Testis (tissue), 3 donors: ENCODE data around the gene UVRAG. TPM values are rescaled to one million over a fixed set of nuclear protein-coding genes. Genes with fewer than 3 reads are reported as not detected.

ENCODE experiments used
- DNase-seq: peaks from one replicate; pipeline ENCODE4 v3.0.0-alpha.2; 2019
- H3K27ac ChIP-seq, 2 donors: fragments of 200-600 bp; sonication (generic); one replicate each; pipeline ENCODE4 v1.5.1; 2019
- H3K27me3 ChIP-seq: fragments of 200-600 bp; sonication (generic); one replicate; pipeline ENCODE4 v1.5.1; 2019
- H3K36me3 ChIP-seq: fragments of 200-600 bp; sonication (generic); one replicate; pipeline ENCODE4 v1.5.1; 2017; ENCODE audit warnings: low read depth; ENCODE audit errors: missing control alignments
- H3K4me1 ChIP-seq: fragments of 200-600 bp; sonication (generic); one replicate; pipeline ENCODE4 v1.5.1; 2019
- H3K4me3 ChIP-seq, 2 donors: fragments of 200-600 bp; sonication (generic); one replicate each; pipeline ENCODE4 v1.5.1; 2017 to 2019
- H3K9me3 ChIP-seq: fragments of 200-600 bp; sonication (generic); one replicate; pipeline ENCODE4 v1.5.1; 2017
- POLR2A ChIP-seq: fragments of 450-650 bp; IDR thresholded peaks from one replicate; pipeline ENCODE4 v1.6.1; 2017; ENCODE audit warnings: antibody characterized with exemption, mild to moderate bottlenecking, moderate library complexity
- WGBS, 2 donors: methylation state at CpG; one replicate each; pipeline ENCODE4 v1.1.5; 2018; 5-methylcytosine and 5-hydroxymethylcytosine counted together
- intact Hi-C: fragments of 100-400 bp; cut with DNase I; formaldehyde crosslinking; loops from one replicate; pipeline ENCODE4 v1.15.1; 2023; ENCODE audit warnings: low total_unique reads
- polyA plus RNA-seq: library from polyadenylated mRNA; stranded (reverse); fragments of 350-450 nt; fragmentation: Illumina TruSeq; extraction: RNeasy Lipid Tissue Mini Kit (QIAGEN cat#74804); gene quantifications from one replicate; pipeline ENCODE4 v1.2.3, GENCODE V29; 2014; ENCODE audit warnings: low read depth, low replicate concordance; ENCODE audit not compliant: insufficient read depth
- total RNA-seq, 2 donors: library from RNA; depleted of rRNA; stranded (reverse); fragments of >200 nt; gene quantifications; one replicate each; pipeline ENCODE4 v1.2.3, GENCODE V29; 2016
- TF ChIP-seq, protein P1 (sequence below), 3 experiments: fragments of 450-650 bp in 2 of 3; fragments of 200-600 bp in 1 of 3; sonication (generic) in 1 of 3; IDR thresholded peaks; one replicate each; pipeline ENCODE4 v1.5.1; 2016 to 2019; ENCODE audit warnings: antibody characterized with exemption in 3 of 3, mild to moderate bottlenecking in 2 of 3, moderate library complexity in 1 of 3

The UVRAG gene
- total and polyA plus RNA-seq, 3 donors from 2014 or later = 10.8 to 22.4 (median 20.1) TPM

DNA sequence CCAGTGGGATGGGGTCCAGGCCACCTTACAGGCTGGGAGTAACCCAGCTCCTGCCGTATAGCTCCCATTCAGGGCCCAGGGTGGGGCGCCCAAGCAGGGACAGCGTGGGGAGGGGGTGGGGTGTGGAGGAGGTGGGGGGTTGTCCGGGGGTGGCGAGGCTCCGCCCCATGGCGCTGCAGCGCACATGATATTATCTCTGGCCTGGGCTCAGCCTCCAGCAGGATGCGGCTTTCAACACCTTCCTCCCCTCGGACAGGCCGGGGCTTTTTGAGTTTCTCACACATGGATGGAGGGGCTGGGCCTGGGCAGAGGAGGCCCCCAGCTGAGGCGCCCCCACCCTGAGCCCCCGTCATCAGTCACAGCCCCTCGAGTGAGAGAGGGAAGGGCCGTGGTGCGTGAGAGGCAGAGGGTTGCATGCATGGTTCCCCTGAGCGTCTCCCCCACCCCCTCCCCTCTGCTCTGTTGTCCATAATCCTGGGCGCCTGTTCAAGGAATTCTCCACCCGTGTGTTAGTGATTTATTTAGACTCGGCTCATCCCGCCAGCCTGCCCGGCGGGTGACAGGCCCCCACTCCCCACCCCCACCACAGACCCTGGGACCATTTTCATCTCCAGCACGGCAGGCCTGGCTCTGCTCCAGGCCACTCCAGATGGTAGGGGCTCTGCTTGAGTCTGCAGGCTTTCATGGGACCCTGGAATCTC, 346.4 kb downstream of the UVRAG start:
- H3K4me1 ChIP-seq = peaks cover 10% of the 10 kb centered on the region
- 17 to 39% methylated on average over 7 to 21 of the region's 24 CpGs for WGBS, 2 donors
- H3K36me3 ChIP-seq = no peaks in the 10 kb centered on the region
- H3K27me3 ChIP-seq = no peaks in the 10 kb centered on the region
- no peaks in the 10 kb centered on the region for H3K9me3 ChIP-seq
- TF ChIP-seq, protein P1, sequence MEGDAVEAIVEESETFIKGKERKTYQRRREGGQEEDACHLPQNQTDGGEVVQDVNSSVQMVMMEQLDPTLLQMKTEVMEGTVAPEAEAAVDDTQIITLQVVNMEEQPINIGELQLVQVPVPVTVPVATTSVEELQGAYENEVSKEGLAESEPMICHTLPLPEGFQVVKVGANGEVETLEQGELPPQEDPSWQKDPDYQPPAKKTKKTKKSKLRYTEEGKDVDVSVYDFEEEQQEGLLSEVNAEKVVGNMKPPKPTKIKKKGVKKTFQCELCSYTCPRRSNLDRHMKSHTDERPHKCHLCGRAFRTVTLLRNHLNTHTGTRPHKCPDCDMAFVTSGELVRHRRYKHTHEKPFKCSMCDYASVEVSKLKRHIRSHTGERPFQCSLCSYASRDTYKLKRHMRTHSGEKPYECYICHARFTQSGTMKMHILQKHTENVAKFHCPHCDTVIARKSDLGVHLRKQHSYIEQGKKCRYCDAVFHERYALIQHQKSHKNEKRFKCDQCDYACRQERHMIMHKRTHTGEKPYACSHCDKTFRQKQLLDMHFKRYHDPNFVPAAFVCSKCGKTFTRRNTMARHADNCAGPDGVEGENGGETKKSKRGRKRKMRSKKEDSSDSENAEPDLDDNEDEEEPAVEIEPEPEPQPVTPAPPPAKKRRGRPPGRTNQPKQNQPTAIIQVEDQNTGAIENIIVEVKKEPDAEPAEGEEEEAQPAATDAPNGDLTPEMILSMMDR (IDR thresholded peaks at IDR 0.05) = no peak
- TF ChIP-seq POLR2A = no peak
- no peak for DNase-seq
- H3K27ac ChIP-seq = no peak overlapping the region
- intact Hi-C loops = no loop called here
- no peak overlapping the region for H3K4me3 ChIP-seq

GRCh38 chr11:76162336-76163288, 347.6 kb downstream of the UVRAG start:
- Histone ChIP-seq H3K27ac (no peak overlapping the region), H3K9me3 (no peaks in the 10 kb centered on the region), H3K36me3 (no peaks in the 10 kb centered on the region), H3K4me1 (peaks cover 10% of the 10 kb centered on the region), H3K27me3 (no peaks in the 10 kb centered on the region), H3K4me3 (no peak overlapping the region)
- 90% methylated on average over 2 to 15 of the region's 15 CpGs for WGBS, 2 donors
- intact Hi-C loops = no loop called here
- TF ChIP-seq POLR2A = no peak
- TF ChIP-seq, protein P1 (IDR thresholded peaks at IDR 0.05) = no peak
- no peak for DNase-seq

GRCh38 chr11:76163289-76163880, 348.4 kb downstream of the UVRAG start:
- Histone ChIP-seq H3K4me3 (no peak overlapping the region), H3K27me3 (no peaks in the 10 kb centered on the region), H3K9me3 (no peaks in the 10 kb centered on the region), H3K4me1 (peaks cover 7% of the 10 kb centered on the region), H3K36me3 (no peaks in the 10 kb centered on the region), H3K27ac (no peak overlapping the region)
- WGBS, 2 donors = 84 to 90% methylated on average over 5 to 9 of the region's 11 CpGs
- intact Hi-C loops = no loop called here
- no peak for TF ChIP-seq POLR2A
- TF ChIP-seq, protein P1 (IDR thresholded peaks at IDR 0.05) = no peak
- no peak for DNase-seq

DNA sequence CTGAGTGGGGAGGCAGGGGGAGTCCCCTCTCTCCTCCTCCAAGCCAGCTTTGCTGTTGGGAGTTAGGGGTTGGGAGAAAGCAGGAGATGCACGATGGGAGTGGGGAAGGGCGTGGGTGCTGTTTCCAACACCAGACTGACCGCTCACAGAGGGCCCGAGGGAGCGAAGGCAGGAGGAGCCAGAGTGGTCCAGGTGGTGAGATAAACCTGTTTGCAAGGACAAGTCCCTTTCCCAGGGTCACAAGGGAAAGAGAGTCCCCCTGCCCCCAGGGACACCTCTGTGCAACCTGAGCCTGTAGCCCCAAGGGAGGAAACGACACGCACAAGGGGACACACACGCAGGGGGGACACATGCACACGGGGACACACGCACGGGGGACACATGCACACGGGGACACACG, 349.1 kb downstream of the UVRAG start:
- Histone ChIP-seq H3K4me1 (peaks cover 7% of the 10 kb centered on the region), H3K4me3 (no peak overlapping the region), H3K27me3 (no peaks in the 10 kb centered on the region), H3K9me3 (no peaks in the 10 kb centered on the region), H3K27ac (no peak overlapping the region), H3K36me3 (no peaks in the 10 kb centered on the region)
- intact Hi-C loops = no loop called here
- 87 to 88% methylated on average over 5 to 12 of the region's 13 CpGs for WGBS, 2 donors
- TF ChIP-seq POLR2A = no peak
- TF ChIP-seq, protein P1 (IDR thresholded peaks at IDR 0.05) = no peak
- no peak for DNase-seq
